HEK293 (cell line): Measurements from ENCODE around the gene PREX1.

ENCODE experiments used
- BCL6B ChIP-seq: fragments of 450-650 bp; formaldehyde crosslinking; IDR thresholded peaks from 2 replicates; pipeline ENCODE4 v1.5.1; 2017; ENCODE audit warnings: missing biosample characterization, missing genetic modification characterization
- KLF10 ChIP-seq: fragments of 450-650 bp; IDR thresholded peaks from 2 replicates; pipeline ENCODE4 v1.5.1; 2018; ENCODE audit warnings: missing biosample characterization, mild to moderate bottlenecking, missing genetic modification characterization
- KLF16 ChIP-seq: fragments of 450-650 bp; formaldehyde crosslinking; IDR thresholded peaks from 2 replicates; pipeline ENCODE4 v1.5.1; 2017; ENCODE audit warnings: missing biosample characterization, missing genetic modification characterization
- MZF1 ChIP-seq: fragments of 450-650 bp; formaldehyde crosslinking; IDR thresholded peaks from 2 replicates; pipeline ENCODE4 v1.5.1; 2017; ENCODE audit warnings: missing biosample characterization, missing genetic modification characterization, borderline replicate concordance
- OSR2 ChIP-seq: fragments of 450-650 bp; formaldehyde crosslinking; IDR thresholded peaks from 2 replicates; pipeline ENCODE4 v1.5.1; 2016; ENCODE audit warnings: missing biosample characterization, missing genetic modification characterization
- PBX3 ChIP-seq: sonication (generic); formaldehyde crosslinking; IDR thresholded peaks from 2 replicates; pipeline ENCODE4 v1.8.1; 2022; ENCODE audit warnings: mild to moderate bottlenecking, moderate library complexity, missing genetic modification reagents
- PRDM6 ChIP-seq: fragments of 450-650 bp; formaldehyde crosslinking; IDR thresholded peaks from 2 replicates; pipeline ENCODE4 v1.5.1; 2017; ENCODE audit warnings: missing biosample characterization, missing genetic modification characterization
- REPIN1 ChIP-seq: fragments of 450-650 bp; formaldehyde crosslinking; IDR thresholded peaks from 2 replicates; pipeline ENCODE4 v1.5.1; 2017; ENCODE audit warnings: missing biosample characterization, missing genetic modification characterization, low read depth
- ZBTB1 ChIP-seq: fragments of 450-650 bp; formaldehyde crosslinking; IDR thresholded peaks from 2 replicates; pipeline ENCODE4 v1.5.1; 2016; ENCODE audit warnings: missing biosample characterization, missing genetic modification characterization
- ZBTB20 ChIP-seq: fragments of 450-650 bp; formaldehyde crosslinking; IDR thresholded peaks from 2 replicates; pipeline ENCODE4 v1.5.1; 2016; ENCODE audit warnings: missing biosample characterization, missing genetic modification characterization
- ZBTB21 ChIP-seq: fragments of 450-650 bp; formaldehyde crosslinking; IDR thresholded peaks from 2 replicates; pipeline ENCODE4 v1.5.1; 2017; ENCODE audit warnings: missing biosample characterization, missing genetic modification characterization
- ZBTB26 ChIP-seq: fragments of 450-650 bp; formaldehyde crosslinking; optimal IDR thresholded peaks from 2 replicates; pipeline ENCODE3; 2016; ENCODE audit warnings: missing biosample characterization, mild to moderate bottlenecking, missing genetic modification characterization
- ZNF132 ChIP-seq: fragments of 450-650 bp; formaldehyde crosslinking; IDR thresholded peaks from 2 replicates; pipeline ENCODE4 v1.5.1; 2017; ENCODE audit warnings: missing biosample characterization, missing genetic modification characterization, borderline replicate concordance
- ZNF140 ChIP-seq: fragments of 450-650 bp; formaldehyde crosslinking; IDR thresholded peaks from 2 replicates; pipeline ENCODE4 v1.5.1; 2016; ENCODE audit warnings: missing biosample characterization, missing genetic modification characterization
- ZNF169 ChIP-seq: fragments of 450-650 bp; formaldehyde crosslinking; IDR thresholded peaks from 2 replicates; pipeline ENCODE4 v1.5.1; 2016; ENCODE audit warnings: missing biosample characterization, missing genetic modification characterization
- ZNF19 ChIP-seq: fragments of 450-650 bp; formaldehyde crosslinking; IDR thresholded peaks from 2 replicates; pipeline ENCODE4; 2016; ENCODE audit warnings: missing biosample characterization, missing genetic modification characterization, low read depth
- ZNF202 ChIP-seq: fragments of 450-650 bp; formaldehyde crosslinking; IDR thresholded peaks from 2 replicates; pipeline ENCODE4 v1.5.1; 2016; ENCODE audit warnings: missing biosample characterization, missing genetic modification characterization, borderline replicate concordance
- ZNF335 ChIP-seq: fragments of 450-650 bp; formaldehyde crosslinking; conservative IDR thresholded peaks from 2 replicates; pipeline ENCODE4 v1.5.1; 2016; ENCODE audit warnings: missing biosample characterization, missing genetic modification characterization
- ZNF366 ChIP-seq: fragments of 450-650 bp; formaldehyde crosslinking; conservative IDR thresholded peaks from 2 replicates; pipeline ENCODE4 v1.5.1; 2016; ENCODE audit warnings: missing biosample characterization, missing genetic modification characterization
- ZNF416 ChIP-seq: fragments of 450-650 bp; formaldehyde crosslinking; IDR thresholded peaks from 2 replicates; pipeline ENCODE4 v1.5.1; 2016; ENCODE audit warnings: missing biosample characterization, missing genetic modification characterization
- ZNF473 ChIP-seq: fragments of 450-650 bp; formaldehyde crosslinking; IDR thresholded peaks from 2 replicates; pipeline ENCODE4 v1.5.1; 2017; ENCODE audit warnings: missing biosample characterization, missing genetic modification characterization
- ZNF488 ChIP-seq: fragments of 450-650 bp; formaldehyde crosslinking; IDR thresholded peaks from 2 replicates; pipeline ENCODE4 v1.5.1; 2016; ENCODE audit warnings: missing biosample characterization, missing genetic modification characterization
- ZNF558 ChIP-seq: fragments of 450-650 bp; formaldehyde crosslinking; IDR thresholded peaks from 2 replicates; pipeline ENCODE4 v1.5.1; 2016; ENCODE audit warnings: missing biosample characterization, missing genetic modification characterization
- ZNF610 ChIP-seq: fragments of 450-650 bp; formaldehyde crosslinking; IDR thresholded peaks from 2 replicates; pipeline ENCODE4 v1.5.1; 2016; ENCODE audit warnings: missing biosample characterization, missing genetic modification characterization, borderline replicate concordance
- ZNF639 ChIP-seq: fragments of 450-650 bp; formaldehyde crosslinking; IDR thresholded peaks from 2 replicates; pipeline ENCODE4 v1.5.1; 2016; ENCODE audit warnings: missing biosample characterization, missing genetic modification characterization
- ZNF645 ChIP-seq: fragments of 450-650 bp; formaldehyde crosslinking; IDR thresholded peaks from 2 replicates; pipeline ENCODE4; 2016; ENCODE audit warnings: missing biosample characterization, missing genetic modification characterization
- ZNF654 ChIP-seq: fragments of 450-650 bp; formaldehyde crosslinking; IDR thresholded peaks from 2 replicates; pipeline ENCODE4 v1.5.1; 2016; ENCODE audit warnings: low read depth, missing biosample characterization, missing genetic modification characterization
- ZNF670 ChIP-seq: fragments of 450-650 bp; formaldehyde crosslinking; IDR thresholded peaks from 2 replicates; pipeline ENCODE4 v1.5.1; 2016; ENCODE audit warnings: missing biosample characterization, missing genetic modification characterization, low read depth
- ZNF707 ChIP-seq: fragments of 450-650 bp; formaldehyde crosslinking; IDR thresholded peaks from 2 replicates; pipeline ENCODE4 v1.5.1; 2016; ENCODE audit warnings: missing biosample characterization, missing genetic modification characterization
- ZNF76 ChIP-seq: fragments of 450-650 bp; formaldehyde crosslinking; IDR thresholded peaks from 2 replicates; pipeline ENCODE4; 2016; ENCODE audit warnings: low read depth, missing biosample characterization, missing genetic modification characterization, borderline replicate concordance
- ZNF843 ChIP-seq: fragments of 450-650 bp; formaldehyde crosslinking; IDR thresholded peaks from 2 replicates; pipeline ENCODE4 v1.5.1; 2016; ENCODE audit warnings: missing biosample characterization, missing genetic modification characterization
- ZSCAN23 ChIP-seq: fragments of 450-650 bp; formaldehyde crosslinking; IDR thresholded peaks from 2 replicates; pipeline ENCODE4 v1.5.1; 2016; ENCODE audit warnings: missing biosample characterization, missing genetic modification characterization

The PREX1 gene

GRCh38 chr20:48827855-48828733 lies at the start of gene PREX1 (continued):
- TF ChIP-seq ZSCAN23 (tag by site-specific recombination) (no peak), ZNF610 (tag by site-specific recombination) (no peak), ZNF366 (tag by site-specific recombination) (peak; percentile 61; the same call in 1 of the 2 replicates), ZNF76 (tag by site-specific recombination) (no peak), PRDM6 (no peak), ZNF639 (no peak), ZBTB26 (tag by site-specific recombination) (peak; percentile 90), OSR2 (no peak), ZBTB21 (tag by site-specific recombination) (no peak), ZNF202 (tag by site-specific recombination) (no peak), ZBTB1 (tag by site-specific recombination) (no peak), KLF10 (0 out of 2 replicates have a peak, but pooled peaks have one; percentile 38), ZBTB20 (tag by site-specific recombination) (peak; percentile 66; the same call in 1 of the 2 replicates), ZNF473 (tag by site-specific recombination) (no peak), ZNF335 (tag by site-specific recombination) (peak; percentile 37), ZNF169 (tag by site-specific recombination) (no peak), ZNF132 (tag by site-specific recombination) (no peak), ZNF416 (tag by site-specific recombination) (no peak), ZNF558 (tag by site-specific recombination) (no peak), ZNF707 (no peak), REPIN1 (tag by site-specific recombination) (no peak), KLF16 (tag by site-specific recombination) (no peak), ZNF843 (tag by site-specific recombination) (no peak), MZF1 (no peak), ZNF670 (tag by site-specific recombination) (no peak), ZNF140 (no peak), ZNF645 (tag by site-specific recombination) (no peak), ZNF488 (tag by site-specific recombination) (no peak), ZNF19 (no peak), BCL6B (tag by site-specific recombination) (no peak), ZNF654 (no peak), PBX3 (CRISPR knock-in tag) (no peak)
